ENCODE results near the gene BDKRB2.

GRCh38 chr14:96194262-96194656 lies 10.4 kb upstream of the BDKRB2 start:
- TF ChIP-seq CBX2 (IDR thresholded peaks at IDR 0.05; ENCODE audit: borderline replicate concordance, low read depth) (no peak), EP300 (IDR thresholded peaks at IDR 0.05) (no peak), ZNF302 (CRISPR knock-in tag; IDR thresholded peaks at IDR 0.05) (no peak), RCOR1 (IDR thresholded peaks at IDR 0.05; ENCODE audit: low read depth, low read length) (no peak)
